Astrocyte (in vitro differentiated cells and primary cell): ENCODE data around the gene C2CD4C. TPM values are rescaled to one million over a fixed set of nuclear protein-coding genes. Genes with fewer than 3 reads are reported as not detected.

ENCODE experiments used
- DNase-seq: peaks from one replicate; pipeline ENCODE4 v3.0.0-alpha.2; 2010; ENCODE audit warnings: low read depth
- FAIRE-seq: peaks from 2 replicates; lab custom pipeline; 2011; peaks lifted over from hg19 to GRCh38; lab: Jason Lieb, UNC
- H2AFZ ChIP-seq: 2 replicates; pipeline ENCODE4 v1.6.0; 2012; ENCODE audit warnings: low read depth, low read length, inconsistent platforms
- H3K27ac ChIP-seq: 2 replicates; pipeline ENCODE4 v1.5.1; 2011; ENCODE audit warnings: low read depth, low read length, inconsistent platforms
- H3K27me3 ChIP-seq: 2 replicates; pipeline ENCODE4 v1.6.0; 2011; ENCODE audit warnings: low read length, inconsistent platforms; ENCODE audit not compliant: insufficient read depth
- H3K36me3 ChIP-seq: 2 replicates; pipeline ENCODE4 v1.5.1; 2011; ENCODE audit warnings: low read length, inconsistent platforms; ENCODE audit not compliant: insufficient read depth
- H3K4me1 ChIP-seq: 2 replicates; pipeline ENCODE4 v1.5.1; 2011; ENCODE audit warnings: low read length, inconsistent platforms; ENCODE audit not compliant: insufficient read depth
- H3K4me2 ChIP-seq: 2 replicates; pipeline ENCODE4 v1.6.0; 2012; ENCODE audit warnings: low read length, inconsistent platforms
- H3K4me3 ChIP-seq: 2 replicates; pipeline ENCODE4 v1.5.1; 2011; ENCODE audit warnings: low read depth, mild to moderate bottlenecking, low read length, inconsistent platforms; ENCODE audit not compliant: insufficient read depth
- H3K79me2 ChIP-seq: 2 replicates; pipeline ENCODE4 v1.6.0; 2012; ENCODE audit warnings: mild to moderate bottlenecking, low read length, inconsistent platforms; ENCODE audit not compliant: insufficient read depth
- H3K9ac ChIP-seq: 2 replicates; pipeline ENCODE4 v1.6.0; 2012; ENCODE audit warnings: mild to moderate bottlenecking, low read length, inconsistent platforms
- H3K9me3 ChIP-seq: 2 replicates; pipeline ENCODE4 v1.5.1; 2012; ENCODE audit warnings: low read depth, mild to moderate bottlenecking, low read length, inconsistent platforms; ENCODE audit not compliant: insufficient read depth
- H4K20me1 ChIP-seq: 2 replicates; pipeline ENCODE4 v1.6.0; 2012; ENCODE audit warnings: low read length, inconsistent platforms; ENCODE audit not compliant: insufficient read depth
- H3K27ac Mint-ChIP-seq: one replicate; pipeline ENCODE4 v1.8.0; 2021; ENCODE audit warnings: mild to moderate bottlenecking, mixed read lengths; ENCODE audit not compliant: unreplicated experiment
- H3K27me3 Mint-ChIP-seq: one replicate; pipeline ENCODE4 v1.8.0; 2021; ENCODE audit warnings: low read depth, mixed read lengths; ENCODE audit not compliant: unreplicated experiment
- H3K36me3 Mint-ChIP-seq: one replicate; pipeline ENCODE4 v1.8.0; 2021; ENCODE audit warnings: low read depth, mixed read lengths; ENCODE audit not compliant: unreplicated experiment
- H3K4me1 Mint-ChIP-seq: one replicate; pipeline ENCODE4 v1.8.0; 2021; ENCODE audit warnings: low read depth, mixed read lengths; ENCODE audit not compliant: unreplicated experiment
- H3K4me3 Mint-ChIP-seq: one replicate; pipeline ENCODE4 v1.8.0; 2021; ENCODE audit warnings: mild to moderate bottlenecking, moderate library complexity, mixed read lengths; ENCODE audit not compliant: unreplicated experiment
- H3K9me3 Mint-ChIP-seq: one replicate; pipeline ENCODE4 v1.8.0; 2021; ENCODE audit warnings: mild to moderate bottlenecking, mixed read lengths; ENCODE audit not compliant: unreplicated experiment
- EZH2 ChIP-seq: IDR thresholded peaks from 2 replicates; pipeline ENCODE4 v1.6.1; 2012; ENCODE audit warnings: mild to moderate bottlenecking, low read length, inconsistent platforms; ENCODE audit not compliant: insufficient read depth
- total RNA-seq: library from RNA; stranded (reverse); gene quantifications from 2 replicates; pipeline ENCODE4 v1.2.1, GENCODE V29; 2021
- TF ChIP-seq, protein P1 (sequence below): IDR thresholded peaks from 2 replicates; pipeline ENCODE4 v1.5.1; 2011; ENCODE audit warnings: low read depth, mild to moderate bottlenecking, inconsistent platforms, low read length, moderate library complexity; ENCODE audit not compliant: insufficient read depth

C2CD4C gene
- total RNA-seq, 1 donor from 2014 or later, result 3.4 TPM

DNA sequence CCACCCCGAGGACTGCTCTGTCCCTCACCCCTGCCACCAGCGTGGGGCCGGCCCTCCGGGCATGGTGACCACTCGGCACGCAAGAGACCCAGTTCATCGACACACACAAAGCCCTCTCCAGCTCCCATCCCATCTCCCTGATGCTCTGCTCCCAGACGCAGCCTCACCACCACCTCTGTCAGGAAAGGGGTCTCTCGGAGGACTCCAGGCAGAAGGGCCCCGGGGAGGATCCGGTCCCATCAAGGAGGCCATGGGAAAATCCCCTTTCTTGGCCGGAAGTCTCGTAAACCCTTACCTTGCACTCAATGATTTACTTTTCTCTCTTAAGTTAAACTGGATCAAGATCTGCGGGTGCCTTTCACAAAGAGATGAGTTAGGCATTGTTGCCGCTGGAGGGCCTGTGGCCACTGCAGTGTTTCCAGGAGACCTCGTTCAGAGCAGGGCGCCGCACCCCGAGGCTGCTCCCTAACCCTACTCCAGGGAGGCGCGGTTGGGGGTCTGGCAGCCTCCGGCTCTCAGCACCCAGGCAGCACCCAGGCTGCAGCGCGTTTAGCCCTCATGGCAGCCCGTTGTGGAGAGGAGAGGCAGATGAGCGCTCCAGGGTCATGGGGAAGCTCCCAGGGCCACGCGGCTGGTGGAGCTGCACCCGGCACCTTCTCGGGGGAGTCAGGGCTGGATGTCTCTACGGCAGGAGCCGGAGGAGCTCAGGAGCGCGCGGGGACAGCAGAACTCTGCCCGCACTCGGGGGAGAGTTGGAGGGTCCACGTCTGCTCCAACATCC lies 31.0 kb downstream of the C2CD4C start:
- Histone ChIP-seq H2AFZ (no peak overlapping the region), H3K36me3 (no peaks in the 10 kb centered on the region), H3K9ac (no peak overlapping the region), H3K27ac (no peak overlapping the region), H3K79me2 (no peaks in the 10 kb centered on the region), H3K27me3 (peaks cover 2% of the 10 kb centered on the region), H3K9me3 (no peaks in the 10 kb centered on the region), H4K20me1 (no peaks in the 10 kb centered on the region), H3K4me1 (peaks cover 4% of the 10 kb centered on the region), H3K4me2 (no peak overlapping the region), H3K4me3 (no peak overlapping the region)
- TF ChIP-seq, protein P1, sequence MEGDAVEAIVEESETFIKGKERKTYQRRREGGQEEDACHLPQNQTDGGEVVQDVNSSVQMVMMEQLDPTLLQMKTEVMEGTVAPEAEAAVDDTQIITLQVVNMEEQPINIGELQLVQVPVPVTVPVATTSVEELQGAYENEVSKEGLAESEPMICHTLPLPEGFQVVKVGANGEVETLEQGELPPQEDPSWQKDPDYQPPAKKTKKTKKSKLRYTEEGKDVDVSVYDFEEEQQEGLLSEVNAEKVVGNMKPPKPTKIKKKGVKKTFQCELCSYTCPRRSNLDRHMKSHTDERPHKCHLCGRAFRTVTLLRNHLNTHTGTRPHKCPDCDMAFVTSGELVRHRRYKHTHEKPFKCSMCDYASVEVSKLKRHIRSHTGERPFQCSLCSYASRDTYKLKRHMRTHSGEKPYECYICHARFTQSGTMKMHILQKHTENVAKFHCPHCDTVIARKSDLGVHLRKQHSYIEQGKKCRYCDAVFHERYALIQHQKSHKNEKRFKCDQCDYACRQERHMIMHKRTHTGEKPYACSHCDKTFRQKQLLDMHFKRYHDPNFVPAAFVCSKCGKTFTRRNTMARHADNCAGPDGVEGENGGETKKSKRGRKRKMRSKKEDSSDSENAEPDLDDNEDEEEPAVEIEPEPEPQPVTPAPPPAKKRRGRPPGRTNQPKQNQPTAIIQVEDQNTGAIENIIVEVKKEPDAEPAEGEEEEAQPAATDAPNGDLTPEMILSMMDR, result no peak
- TF ChIP-seq EZH2, result no peak
- Mint-ChIP-seq H3K36me3 (peaks cover 3% of the 10 kb centered on the region), H3K27ac (no peak overlapping the region), H3K27me3 (peaks cover 28% of the 10 kb centered on the region), H3K4me1 (peaks cover 5% of the 10 kb centered on the region), H3K4me3 (no peak overlapping the region), H3K9me3 (peaks cover 2% of the 10 kb centered on the region)
- DNase-seq, result no peak
- no peak for FAIRE-seq

DNA sequence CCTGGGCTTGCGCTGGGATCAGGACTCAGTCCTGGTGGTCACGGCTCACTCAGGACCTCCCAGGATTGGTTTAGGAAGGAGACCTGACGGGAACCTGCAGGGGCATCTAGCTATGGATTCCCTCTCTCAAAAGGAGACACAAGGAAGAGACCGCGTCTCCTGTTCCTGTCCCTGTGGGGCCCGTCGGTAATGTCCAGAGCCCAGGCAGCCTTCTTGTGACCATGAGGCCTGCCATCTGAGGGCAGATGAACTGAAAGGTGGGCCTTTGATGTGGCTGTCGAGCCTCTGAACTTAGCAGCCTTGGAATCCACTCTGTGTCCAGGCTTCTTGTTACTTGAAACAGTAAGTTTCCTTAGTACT lies 32.9 kb downstream of the C2CD4C start:
- Histone ChIP-seq H3K27me3 (peaks cover 16% of the 10 kb centered on the region), H3K36me3 (no peaks in the 10 kb centered on the region), H3K4me3 (no peak overlapping the region), H3K4me2 (no peak overlapping the region), H3K27ac (no peak overlapping the region), H2AFZ (no peak overlapping the region), H3K4me1 (no peaks in the 10 kb centered on the region), H3K79me2 (no peaks in the 10 kb centered on the region), H3K9me3 (no peaks in the 10 kb centered on the region), H3K9ac (no peak overlapping the region), H4K20me1 (no peaks in the 10 kb centered on the region)
- Mint-ChIP-seq H3K27ac (no peak overlapping the region), H3K4me1 (no peaks in the 10 kb centered on the region), H3K27me3 (peaks cover 46% of the 10 kb centered on the region), H3K36me3 (no peaks in the 10 kb centered on the region), H3K9me3 (peaks cover 2% of the 10 kb centered on the region), H3K4me3 (no peak overlapping the region)
- FAIRE-seq (no peak), DNase-seq (no peak)
- TF ChIP-seq, protein P1, result no peak
- no peak for TF ChIP-seq EZH2
